Activated CD4-positive, alpha-beta T cell treated with anti-CD3 and anti-CD28 coated beads, Interleukin-2, amount 50 U/mL, for 48 hours (primary cell): ENCODE data around the gene PBRM1.
A peak's percentile ranks its signal among the peaks of the same experiment; 100 is the strongest.
"Not testable (repeated sequence)": the region's sequence is repeated elsewhere in the genome, so short reads cannot be mapped to it uniquely, and the experiment has no call there.

ENCODE experiments used
- DNase-seq, 2 experiments: peaks; one replicate each; pipeline ENCODE4 v3.0.0-alpha.2; 2020

Gene PBRM1

DNA sequence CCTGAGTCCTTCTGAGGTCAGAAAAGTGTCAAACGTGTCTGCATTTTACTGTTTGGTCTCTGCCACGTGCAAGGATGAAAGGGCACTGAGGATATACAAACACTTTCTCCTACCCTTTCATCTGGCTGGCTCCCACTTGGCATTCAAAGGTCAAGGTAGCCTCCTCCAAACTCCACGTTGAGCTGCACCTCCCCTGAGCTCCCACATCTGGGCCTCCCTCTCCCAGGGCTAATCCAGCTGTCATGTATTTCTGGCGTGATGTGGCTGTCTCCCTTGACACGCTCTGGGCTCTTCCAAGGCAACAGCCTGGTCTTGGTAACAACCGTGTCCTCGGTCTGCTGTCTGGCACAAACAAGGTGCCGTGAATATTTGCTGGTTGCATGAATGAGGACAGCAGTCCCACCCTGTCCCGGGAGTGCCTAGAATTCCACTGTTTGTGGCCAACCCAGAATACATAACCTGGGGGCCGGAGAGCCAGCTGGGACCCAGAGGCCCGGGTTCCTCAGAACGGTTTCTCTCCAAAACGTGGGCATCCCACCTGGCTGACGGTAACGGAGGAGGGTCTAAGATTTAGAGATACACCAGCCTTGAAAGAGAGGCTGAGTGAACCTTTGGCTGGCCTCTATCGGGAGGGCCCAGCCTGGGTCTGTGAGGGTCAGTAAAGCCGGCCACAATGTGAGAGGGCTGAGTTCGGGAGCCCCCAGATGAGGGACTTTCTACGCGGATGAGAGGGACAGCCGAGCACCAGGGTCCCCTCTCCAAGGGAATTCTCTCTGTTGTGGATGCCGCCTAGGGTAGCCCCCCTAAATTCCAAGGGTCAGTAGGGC lies 19.1 kb upstream of the PBRM1 start:
- DNase-seq, result peak in 1 of 2 experiments; percentile 23

DNA sequence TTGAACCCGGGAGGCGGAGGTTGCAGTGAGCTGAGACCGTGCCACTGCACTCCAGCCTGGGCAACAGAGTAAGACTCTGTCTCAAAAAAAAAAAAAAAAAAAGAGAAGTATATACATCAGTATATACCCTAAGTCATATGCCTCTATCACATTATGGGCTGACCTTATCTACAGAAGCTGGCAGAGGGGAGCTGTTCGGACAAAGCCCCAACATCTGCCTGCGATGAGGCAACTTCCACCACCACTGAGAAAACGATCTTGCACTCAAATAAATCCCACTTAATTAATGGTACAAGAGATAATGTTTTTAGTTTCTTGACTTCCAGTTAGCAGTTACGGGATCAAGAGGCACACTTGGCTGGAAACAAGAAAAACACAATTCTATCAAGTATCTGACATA lies 17.6 kb upstream of the PBRM1 start:
- no peak for DNase-seq

DNA sequence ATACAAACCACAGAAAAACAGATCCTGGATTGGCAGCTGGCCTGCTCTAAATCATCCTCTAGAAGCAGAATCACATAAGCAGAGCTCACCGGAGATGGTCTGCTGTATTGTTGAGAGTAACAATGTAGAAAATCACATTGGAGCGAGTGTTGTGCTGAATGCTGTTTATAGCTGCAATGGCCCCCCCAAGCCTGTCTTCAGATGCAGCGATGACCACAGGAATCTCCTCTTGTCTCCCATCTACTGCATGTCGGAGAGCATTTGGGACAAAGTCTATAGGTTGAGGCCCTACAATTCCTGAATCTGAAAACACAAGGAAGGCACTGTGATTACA lies 11.9 kb upstream of the PBRM1 start:
- DNase-seq, result peak in 1 of 2 experiments; percentile 2

DNA sequence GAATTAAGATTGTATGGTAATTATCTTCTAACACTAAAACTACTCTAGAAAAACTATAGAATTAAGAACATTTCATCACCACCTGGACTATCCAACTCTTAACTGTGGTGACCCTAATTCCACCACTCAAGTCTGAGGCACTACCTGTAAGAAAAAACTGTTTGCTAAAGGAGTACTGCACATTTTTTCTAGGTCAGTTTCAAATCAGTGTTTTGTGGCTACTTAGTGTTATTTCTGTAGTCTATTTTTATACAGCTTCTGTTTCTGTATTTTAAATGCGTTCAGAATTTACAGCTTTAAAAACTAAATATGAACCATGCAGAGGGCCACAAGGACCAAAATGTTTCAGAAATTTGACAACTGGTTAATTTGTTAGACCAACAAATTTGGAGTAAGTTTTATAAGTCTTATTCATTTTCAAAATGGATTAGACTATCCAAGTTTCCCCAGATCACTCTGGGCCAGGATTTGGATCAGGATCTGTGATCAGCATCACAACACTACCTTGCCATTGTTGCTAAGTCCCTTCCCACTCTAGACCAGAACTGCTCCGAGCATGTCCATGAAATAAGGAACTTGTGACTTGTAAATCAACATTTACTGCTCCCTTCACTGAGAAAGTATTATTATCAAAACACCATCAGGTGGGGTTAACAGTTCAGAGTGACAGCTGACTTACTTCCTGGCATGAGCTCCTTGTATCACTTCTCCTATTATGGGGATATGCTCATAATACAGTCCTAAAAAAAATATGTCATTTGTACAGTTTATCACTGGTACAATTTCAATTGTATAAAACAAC lies 11.3 kb upstream of the PBRM1 start:
- peak in 1 of 2 experiments; percentile 1 for DNase-seq

DNA sequence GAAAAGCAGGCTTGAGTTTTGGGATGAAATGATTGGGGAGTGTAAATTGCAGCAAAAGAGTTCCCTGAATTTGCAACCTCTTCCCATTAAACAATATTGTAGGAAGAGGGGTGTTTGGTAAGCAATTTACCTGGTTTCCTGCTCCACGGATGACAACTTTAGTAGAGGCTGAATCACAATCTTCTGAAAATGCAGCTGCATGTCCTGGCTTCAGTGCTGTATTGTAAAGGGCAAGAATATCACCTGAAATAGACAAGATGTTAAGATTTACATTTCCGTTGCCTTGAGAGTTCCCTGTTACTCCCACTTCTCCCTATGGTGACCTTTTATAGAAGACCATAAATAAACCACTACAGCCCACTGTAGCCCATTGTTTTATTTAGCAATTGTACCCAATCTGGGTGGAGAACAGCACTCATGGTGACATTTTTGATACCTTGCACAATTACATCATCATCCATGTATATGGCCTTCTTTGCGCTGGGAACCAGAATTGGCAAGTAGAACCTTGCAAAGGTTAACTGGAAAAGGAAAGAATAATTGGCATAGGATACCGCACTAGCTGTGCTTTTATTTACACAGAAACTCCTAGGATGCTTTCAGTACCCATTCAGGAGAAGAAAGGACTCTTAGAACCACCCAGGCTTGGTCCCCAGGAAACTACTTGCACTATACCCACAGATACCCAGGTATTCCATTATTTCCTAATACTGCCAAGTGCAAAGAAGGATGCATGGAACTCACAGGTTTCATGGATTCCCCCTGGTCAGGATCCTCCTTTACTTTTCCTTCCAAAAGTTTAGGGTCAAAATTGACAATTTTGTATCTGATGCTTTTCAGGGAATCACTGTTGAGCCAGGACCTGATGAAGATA lies 10.3 kb upstream of the PBRM1 start:
- peak in 1 of 2 experiments; percentile 1 for DNase-seq

DNA sequence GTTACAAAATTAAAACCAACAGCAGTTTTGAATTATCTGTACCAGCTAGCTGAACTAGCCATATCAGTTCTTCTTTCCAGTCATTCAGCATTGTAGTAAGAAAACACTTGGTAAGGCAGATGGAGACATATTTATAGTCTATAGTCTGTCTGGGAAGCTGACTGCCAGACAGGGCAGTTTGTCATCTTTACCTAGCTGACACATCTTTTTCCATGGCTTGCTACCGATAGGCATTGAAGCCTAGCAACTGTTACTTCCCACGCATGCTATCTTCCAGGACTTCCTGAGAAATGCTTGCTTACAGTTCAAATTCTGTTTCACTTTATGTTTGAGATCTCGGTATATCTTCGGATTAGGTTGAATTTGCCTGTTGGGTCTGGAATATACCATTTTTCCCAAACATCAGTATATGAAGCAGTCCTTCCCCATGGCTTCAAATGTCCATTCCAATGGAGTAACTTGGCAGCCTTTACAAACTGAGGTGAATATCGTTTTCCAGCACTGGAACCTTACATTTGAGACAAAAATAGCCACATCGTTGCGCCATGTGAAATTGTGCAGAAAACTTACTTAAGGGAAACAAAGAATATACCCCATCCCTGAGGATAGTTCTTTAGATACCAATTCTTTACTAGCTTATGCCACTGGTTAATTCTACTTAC lies 8.9 kb upstream of the PBRM1 start:
- DNase-seq, result peak in 1 of 2 experiments; percentile 2

DNA sequence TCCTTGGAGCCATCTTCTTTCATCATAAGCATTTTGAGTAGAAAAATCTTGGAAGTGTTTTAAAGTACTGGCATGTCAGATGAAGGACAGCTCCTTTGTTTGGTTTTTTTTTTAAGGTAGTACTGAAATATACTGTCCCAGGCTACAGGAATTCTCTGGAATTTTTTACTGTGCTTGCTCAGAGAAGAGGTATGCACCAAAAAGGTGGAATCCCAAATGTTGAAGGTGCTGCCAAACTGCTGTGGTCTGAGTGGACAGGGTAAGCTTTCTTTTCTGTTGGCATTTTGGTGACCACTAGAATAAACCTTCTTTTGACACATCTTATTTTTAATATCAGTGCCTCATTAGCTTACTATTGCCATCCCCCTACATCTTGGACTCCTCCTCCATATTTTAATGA lies 7.4 kb upstream of the PBRM1 start:
- no peak for DNase-seq

DNA sequence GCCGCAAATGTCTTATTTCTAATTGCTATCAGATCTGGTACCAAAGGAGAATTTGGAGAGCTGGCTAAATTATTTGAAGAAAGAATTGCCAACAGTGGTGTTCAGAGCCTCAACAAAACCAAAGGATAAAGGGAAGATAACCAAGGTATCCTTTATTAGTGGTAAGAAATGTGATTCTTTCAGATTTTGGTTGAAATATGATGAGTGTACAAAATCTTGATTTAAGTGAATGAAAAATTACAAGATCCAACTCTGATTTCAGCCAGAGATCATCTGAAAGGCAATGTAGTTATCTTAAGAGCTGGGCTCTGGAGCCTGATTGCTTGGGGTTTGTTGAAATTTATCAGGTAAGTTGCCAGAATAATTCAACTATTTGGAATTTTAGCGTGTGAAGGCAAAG lies 4.8 kb upstream of the PBRM1 start:
- DNase-seq, result no peak

DNA sequence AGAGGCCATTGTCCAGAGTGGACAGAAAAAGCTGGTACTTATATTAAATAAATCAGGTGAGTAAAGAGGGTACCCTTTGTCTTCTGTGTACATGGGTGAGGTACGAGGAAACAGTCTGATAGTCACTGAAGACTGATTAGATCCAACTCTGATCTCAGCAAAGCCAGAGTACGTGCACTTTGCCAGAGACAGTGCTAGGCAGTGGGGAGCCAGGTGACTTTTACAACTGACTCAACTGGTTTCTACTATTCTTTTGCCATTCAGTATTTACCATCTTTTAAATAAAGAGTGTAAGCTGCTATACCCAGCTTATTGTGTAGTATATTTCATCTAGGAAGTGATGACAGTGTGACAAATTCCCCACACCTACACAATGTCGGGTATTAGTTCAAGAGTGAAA lies 3.4 kb upstream of the PBRM1 start:
- no peak for DNase-seq

DNA sequence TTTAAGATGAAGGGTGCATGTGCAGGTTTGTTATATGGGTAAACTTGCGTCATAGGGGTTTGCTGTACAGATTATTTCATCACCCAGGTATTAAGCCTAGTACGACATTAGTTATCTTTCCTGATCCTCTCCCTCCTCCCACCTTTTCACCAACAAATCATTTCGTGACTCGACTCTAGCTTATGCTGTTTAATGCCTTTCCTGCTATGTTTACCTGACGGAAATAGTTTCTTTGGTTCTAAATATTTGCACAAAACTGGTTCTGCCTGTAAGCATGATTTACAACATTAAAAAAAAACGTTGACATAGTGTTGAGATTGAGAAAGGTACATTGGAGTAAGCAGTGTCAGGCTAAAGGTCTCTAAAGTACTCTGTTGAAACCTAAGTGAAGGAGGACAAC lies 2.6 kb upstream of the PBRM1 start:
- no peak for DNase-seq

DNA sequence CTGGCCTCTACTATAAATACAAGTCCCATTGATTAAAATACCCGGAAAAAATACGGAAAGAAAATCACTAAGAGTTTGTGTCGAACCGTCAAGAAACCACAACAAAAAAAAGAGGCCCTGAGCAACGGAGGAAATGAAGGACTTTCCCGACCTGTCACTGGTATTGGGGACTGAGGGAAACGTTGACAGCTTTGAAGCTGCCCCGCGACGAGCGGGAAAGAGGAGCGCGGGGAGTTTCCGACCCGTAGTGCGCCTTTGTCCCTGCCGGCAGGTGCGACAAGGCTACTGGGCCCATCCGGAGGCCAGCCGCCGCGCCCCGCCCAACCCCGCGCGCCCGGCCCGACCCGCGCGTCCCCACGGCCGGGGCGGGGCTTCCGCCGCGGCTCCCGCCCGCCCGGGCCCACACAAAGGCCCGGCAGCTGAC lies 416 bp downstream of the PBRM1 start:
- peak; percentile 83 to 88 for DNase-seq

DNA sequence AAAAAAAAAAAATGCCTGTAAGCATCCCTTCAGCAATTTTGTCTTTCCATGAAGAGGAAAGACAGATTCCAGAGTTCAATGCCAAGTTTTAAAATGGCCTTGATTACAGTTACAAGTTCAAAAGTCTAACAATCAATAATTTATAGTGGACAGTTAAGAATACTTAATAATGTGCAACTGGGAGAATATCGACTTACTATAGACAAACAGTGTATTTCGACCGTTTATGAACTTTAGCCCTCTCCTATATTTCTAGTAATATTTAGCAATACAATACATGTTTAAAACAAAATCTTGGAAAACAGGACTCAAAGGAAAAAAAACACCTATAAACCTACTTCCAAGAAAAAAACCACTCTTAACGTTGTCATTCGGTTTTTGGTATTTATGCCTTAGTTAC lies 1.5 kb downstream of the PBRM1 start:
- DNase-seq, result no peak

DNA sequence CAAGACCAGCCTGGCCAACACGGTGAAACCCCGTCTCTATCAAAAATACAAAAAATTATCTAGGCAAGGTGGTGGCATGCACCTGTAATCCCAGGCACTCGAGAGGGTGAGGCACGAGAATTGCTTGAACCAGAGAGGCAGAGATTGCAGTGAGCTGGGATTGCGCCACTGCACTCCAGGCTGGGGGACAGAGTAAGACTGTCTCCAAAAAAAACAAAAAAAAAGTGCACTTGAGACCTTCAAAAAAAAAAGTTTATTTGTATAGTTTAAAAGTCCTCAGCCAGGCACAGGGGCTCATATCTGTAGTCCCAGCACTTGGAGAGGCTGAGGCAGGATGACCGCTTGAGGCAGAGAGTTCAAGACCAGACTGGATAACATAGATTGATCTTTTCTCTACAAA lies 2.1 kb downstream of the PBRM1 start:
- no peak for DNase-seq

DNA sequence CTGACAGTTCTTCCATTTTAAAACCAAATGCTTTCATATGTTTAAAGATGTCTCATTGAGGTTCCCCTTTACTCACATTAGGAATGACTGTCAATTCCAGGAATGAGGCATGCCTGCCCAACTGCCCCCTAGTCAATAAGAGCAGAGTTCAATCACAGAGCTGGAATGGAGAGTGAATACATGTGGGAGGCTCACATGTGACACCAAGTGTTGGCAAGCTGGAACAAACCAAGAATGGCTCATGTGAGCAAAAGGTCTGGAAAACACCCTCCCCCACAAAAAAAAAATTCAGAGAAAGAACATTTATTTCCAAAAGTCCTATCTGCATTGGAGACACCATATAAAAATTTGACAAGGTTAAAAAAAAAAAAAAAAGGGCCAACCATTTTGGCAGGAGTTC lies 3.7 kb downstream of the PBRM1 start:
- peak; percentile 50 to 63 for DNase-seq

DNA sequence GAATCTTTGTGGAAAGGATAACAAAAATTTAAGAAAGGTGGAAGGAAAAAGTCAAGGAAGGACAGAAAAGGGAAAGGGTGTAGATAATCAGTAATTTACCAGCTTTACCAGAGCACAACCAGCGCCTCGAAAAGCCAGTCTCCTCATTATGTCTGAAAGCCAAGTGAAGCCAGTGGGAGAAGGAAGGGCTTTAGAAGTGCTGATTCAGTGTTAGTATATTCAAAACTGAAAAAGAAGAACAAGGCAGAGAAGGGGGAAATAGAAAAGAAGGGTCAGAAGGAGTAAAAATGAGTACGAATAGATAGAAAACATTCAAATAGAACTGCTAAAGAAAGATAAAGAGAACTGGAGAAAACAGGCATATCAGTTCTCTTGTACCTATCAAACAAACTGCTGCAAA lies 4.1 kb downstream of the PBRM1 start:
- no peak for DNase-seq

DNA sequence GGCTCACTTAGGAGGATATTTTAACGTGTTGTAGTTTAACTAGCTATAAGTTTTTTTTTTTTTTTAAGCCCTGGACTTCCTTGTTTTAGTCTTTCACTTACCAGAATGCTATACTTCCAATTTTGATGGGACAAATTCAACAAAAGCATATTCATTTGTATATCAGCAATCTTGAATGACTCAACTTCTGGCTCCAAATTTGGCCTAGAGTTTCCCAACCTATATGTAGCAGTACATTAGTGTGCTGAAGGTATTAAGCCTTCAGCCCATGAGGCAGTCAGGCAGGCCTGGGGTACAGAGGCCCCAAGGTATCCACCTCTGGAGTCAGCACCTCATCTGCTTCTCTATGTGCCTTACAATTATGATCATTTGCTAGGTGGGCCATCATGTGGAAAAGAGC lies 5.9 kb downstream of the PBRM1 start:
- DNase-seq, result no peak

DNA sequence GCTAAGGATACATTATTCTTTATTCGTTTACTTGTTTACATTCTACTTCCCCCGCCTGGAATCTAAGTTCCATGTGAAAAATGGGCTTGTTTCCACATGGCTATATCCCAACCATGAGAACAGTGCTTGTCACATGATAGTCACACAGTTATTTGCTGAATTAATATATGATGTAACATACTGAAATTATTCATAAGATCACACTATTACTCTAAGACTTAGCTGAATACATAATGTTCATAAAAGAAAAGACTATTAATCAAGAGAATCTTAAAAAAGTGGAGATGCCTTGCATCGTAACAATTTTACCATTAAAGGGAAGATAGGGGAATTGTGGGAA lies 6.5 kb downstream of the PBRM1 start:
- no peak for DNase-seq

DNA sequence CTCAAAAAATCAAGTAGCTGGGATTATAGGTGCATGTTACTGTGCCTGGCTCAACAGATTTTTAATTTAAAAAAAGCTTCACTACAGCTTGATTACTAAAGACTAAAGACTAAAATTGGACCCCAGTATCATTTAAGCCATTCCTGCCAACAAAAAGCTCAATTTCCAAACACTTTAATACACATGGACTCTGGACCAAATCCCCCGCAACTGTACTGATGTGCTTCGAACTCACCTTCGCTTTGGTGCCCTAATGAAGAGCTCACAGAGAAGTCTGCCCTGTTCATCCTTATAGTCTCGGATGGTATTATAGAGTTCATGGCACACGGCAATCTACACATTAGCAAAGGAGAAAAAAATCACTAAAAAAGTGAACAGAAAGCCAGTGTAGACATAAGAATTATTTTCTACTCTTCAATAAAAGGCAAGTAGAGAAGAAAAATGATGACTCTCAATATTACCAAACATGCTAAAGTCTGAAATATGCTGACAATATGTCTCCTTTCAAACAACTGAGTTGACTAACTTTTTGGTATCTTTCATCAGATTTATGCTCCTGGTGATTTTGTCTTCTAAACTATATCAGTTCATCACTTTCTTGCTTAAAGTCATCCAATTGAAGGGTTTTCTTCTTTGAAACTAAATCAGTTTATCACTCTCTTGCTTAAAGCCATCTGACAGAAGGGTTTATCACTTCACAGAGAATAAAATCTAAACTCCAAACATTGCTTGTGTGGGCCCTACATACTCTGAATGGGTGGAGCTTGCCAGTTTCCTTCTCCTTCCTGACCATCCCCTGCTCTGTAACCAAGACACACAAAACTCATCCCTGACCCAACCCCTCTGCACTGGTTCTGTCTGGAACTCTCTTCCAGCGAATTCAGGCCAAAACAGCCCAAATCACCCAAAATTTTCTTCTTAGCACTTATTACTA lies 7.2 kb downstream of the PBRM1 start:
- no peak for DNase-seq

DNA sequence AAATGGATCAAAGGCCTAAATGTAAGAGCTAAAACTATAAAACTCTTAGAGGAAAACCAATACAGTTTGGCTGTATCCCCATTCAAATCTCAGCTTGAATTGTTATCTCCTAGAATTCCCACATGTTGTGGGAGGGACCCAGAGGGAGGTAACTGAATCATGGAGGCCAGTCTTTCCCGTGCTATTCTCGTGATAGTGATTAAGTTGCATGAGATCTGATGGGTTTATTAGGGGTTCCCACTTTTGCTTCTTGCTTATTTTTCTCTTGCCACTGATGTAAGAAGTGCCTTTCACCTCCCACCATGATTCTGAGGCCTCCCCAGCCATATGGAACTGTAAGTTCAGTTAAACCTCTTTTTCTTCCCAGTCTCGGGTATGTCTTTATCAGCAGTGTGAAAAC lies 9.5 kb downstream of the PBRM1 start:
- not testable (repeated sequence) for DNase-seq

DNA sequence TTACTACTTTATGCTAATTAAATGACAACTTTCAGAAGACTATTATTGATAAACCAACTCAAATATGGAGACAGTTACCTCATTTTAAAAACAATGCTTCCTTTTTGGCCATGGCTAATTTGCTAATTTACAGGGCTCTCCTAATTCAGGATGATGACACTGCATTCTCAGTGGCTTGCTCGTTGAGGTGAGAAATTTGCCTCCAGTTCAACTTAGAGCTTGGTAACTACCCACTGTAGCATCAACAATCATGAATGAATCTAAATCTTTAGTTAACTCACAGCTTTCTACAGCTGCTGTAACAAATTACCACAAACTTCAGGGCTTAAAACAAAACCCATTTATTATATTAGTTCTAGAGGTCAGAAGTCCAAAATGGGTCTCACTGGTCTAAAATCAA lies 14.0 kb downstream of the PBRM1 start:
- no peak for DNase-seq

DNA sequence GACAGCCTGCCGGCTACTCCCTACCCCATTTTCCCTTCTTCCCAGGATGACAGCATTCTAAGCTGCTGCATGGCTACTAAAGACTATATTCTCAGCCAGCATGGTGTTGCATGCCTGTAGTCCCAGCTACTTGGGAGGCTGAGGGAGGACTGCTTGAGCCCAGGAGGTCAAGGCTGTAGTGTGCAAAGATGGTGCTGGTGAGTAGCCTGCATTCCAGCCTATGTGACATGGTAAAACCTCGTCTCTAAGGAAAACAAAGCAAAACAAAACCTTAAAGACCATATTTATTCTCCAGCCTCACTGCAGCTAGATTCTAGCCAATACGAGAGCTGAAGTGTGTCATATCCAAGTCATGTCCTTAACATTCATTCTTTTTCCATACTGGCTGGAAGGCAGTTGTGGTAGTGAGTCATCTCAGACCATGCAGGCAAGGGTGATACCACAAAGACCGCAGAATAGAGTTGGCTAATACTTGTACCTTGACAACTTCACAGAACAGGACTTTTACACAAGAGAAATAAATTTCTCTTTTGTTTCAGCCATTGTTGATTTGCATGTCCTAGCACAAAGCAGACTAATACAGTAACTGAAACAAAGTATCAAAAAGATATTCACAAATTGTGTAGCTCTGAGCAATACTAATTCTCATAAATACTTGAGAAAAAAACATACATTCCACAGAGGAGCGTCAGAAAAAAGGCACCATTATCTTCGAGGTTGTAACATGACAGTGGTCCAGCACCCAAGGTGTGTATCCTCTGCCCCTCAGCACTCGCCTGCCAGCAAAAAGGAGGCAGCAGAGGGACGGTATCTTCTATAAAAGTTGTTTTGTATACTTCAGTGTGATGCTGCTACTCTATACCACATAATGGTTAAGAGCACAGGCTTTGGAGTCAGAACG lies 14.8 kb downstream of the PBRM1 start:
- peak; percentile 49 to 56 for DNase-seq
